ENCODE measurements around the gene CAV3. TPM values are rescaled to one million over a fixed set of nuclear protein-coding genes. Genes with fewer than 3 reads are reported as not detected.

CAV3 gene
- polyA plus RNA-seq, 1 donor (not counting 4 experiments of a cell fraction or from before 2014, with no cell fraction given) = not detected

DNA sequence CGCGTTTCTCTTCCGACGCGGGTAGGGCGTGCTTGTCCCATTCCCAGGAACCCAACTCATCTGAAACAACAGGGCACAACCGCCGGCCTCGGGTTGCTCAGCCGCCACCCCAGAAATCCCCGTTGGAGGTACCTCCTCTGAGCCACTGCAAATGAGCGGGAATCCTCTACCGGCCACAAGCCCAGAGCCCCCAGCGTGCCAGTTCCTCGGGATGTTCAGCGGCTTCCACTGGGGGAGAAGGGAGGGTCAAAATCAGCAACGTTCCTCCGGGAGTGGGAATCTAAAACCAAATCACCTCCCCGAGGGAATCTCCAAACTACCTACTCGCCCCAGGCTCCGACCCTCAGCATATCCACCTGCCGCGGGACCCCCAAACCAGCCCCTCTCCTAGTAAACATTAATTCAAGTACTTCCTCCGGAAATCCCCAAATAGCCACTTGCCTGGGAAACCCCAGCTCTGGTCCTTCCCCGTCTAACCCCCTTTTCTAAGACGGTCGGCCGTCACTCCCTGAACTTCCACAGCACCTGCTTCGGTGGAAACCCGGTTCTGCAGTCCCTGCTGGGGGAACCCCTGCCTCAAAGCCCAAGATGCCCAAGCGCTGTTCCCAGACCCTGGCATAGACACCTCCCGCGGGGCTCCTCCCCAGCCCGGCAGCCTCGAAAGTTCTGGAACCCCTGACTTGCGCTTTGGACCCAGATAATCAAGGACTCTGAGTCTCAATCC, 34.9 kb downstream of the CAV3 start:
- Histone ChIP-seq H3K4me2 (ENCODE audit: control insufficient read depth, extremely low read depth, insufficient read depth, low read depth, low read length) (peak overlapping the region; percentile 77), H3K79me2 (ENCODE audit: control insufficient read depth, insufficient read depth, low read length) (no peaks in the 10 kb centered on the region), H3K9me3 (ENCODE audit: control insufficient read depth, low read depth, low read length) (no peaks in the 10 kb centered on the region), H3K4me3 (ENCODE audit: control insufficient read depth in 2 of 3, extremely low read depth in 1 of 3, insufficient read depth in 2 of 3, low read depth in 1 of 3, low read length in 3 of 3) (peak overlapping the region in 2 of 3 experiments; percentile 52 to 54), H3K9ac (ENCODE audit: control insufficient read depth, extremely low read depth, insufficient read depth, low read length) (no peak overlapping the region), H2AFZ (ENCODE audit: control insufficient read depth, low read length) (peak overlapping the region; percentile 38), H4K20me1 (ENCODE audit: control insufficient read depth, extremely low read depth, insufficient read depth, low read length) (no peaks in the 10 kb centered on the region), H3K27ac (ENCODE audit: control insufficient read depth, insufficient read depth, low read length) (no peak overlapping the region), H3K36me3 (ENCODE audit: control insufficient read depth in 2 of 2, extremely low read depth in 1 of 2, insufficient read depth in 2 of 2, low read length in 2 of 2) (no peaks in the 10 kb centered on the region), H3K9me1 (ENCODE audit: control insufficient read depth, extremely low read depth, insufficient read depth, low read length) (no peaks in the 10 kb centered on the region), H3K27me3 (ENCODE audit: control insufficient read depth, extremely low read depth, insufficient read depth, low read length) (peaks cover 24% of the 10 kb centered on the region), H3K4me1 (ENCODE audit: control insufficient read depth, extremely low read depth, insufficient read depth, low read length) (peaks cover 12% of the 10 kb centered on the region)
- TF ChIP-seq CTCF (optimal IDR thresholded peaks at IDR 0.05 in 1 of 3, IDR thresholded peaks at IDR 0.05 in 1 of 3, conservative IDR thresholded peaks at IDR 0.05 in 1 of 3; ENCODE audit: extremely low read depth in 1 of 3, insufficient read depth in 2 of 3, low read length in 3 of 3) = no peak
- TF ChIP-seq EZH2 (IDR thresholded peaks at IDR 0.05; ENCODE audit: low read length) = peak; percentile 49
- no peak for FAIRE-seq
- dilution Hi-C loops (cut with MboI; ENCODE audit: extremely low pct_ligation_motif_present, low sequenced_read_pairs) = no loop called here
- no peak for DNase-seq (ENCODE audit: low read depth, low spot score)

DNA sequence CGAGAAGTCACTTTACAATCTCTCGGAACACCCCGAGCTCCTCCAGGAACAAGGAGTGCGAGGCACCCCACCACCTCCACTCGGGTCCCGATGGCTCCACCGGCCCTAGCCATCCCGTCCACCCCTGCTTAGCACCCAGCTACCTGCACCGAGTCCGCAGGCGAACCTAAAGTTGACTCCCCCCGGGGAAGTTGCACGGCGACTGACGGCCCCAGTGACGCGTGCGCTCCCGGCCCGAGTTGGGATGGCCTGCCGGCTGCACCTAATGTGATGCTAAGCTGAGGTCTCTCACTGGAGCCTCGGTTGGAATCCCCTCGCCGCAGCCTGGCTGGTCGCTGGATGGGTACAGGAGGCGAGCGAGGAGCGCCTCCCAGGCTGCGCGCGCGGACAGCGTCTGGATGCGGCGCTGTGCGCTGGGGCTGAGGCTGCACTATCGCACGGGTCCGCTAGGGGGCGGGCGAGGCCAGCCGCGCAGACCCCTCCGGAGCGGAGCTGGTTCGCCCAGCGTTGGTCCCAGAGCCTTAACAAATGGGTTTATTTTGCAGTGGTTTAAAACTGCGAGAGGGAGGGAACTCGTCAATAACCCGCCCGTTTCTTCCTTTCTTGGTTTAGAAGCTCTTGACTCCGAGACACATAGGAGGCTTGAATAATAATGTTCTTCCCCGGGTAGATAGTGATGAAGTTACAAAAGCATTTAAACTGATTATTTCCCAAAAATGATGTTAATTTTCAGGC, 35.7 kb downstream of the CAV3 start, which contains the start of gene OXTR:
Gene OXTR (minus strand): TSS at position 526 of the 735 bp plus-strand sequence. CDS start 1,426 bp downstream, outside the sequence.
- Histone ChIP-seq H3K27me3 (ENCODE audit: control insufficient read depth, extremely low read depth, insufficient read depth, low read length) (peaks cover 24% of the 10 kb centered on the region), H3K27ac (ENCODE audit: control insufficient read depth, insufficient read depth, low read length) (no peak within 1 kb of the TSS), H3K9me3 (ENCODE audit: control insufficient read depth, low read depth, low read length) (no peaks in the 10 kb centered on the region), H3K36me3 (ENCODE audit: control insufficient read depth in 2 of 2, extremely low read depth in 1 of 2, insufficient read depth in 2 of 2, low read length in 2 of 2) (no peaks in the 10 kb centered on the region), H3K4me1 (ENCODE audit: control insufficient read depth, extremely low read depth, insufficient read depth, low read length) (peaks cover 12% of the 10 kb centered on the region), H3K4me2 (ENCODE audit: control insufficient read depth, extremely low read depth, insufficient read depth, low read depth, low read length) (peak within 1 kb of the TSS; percentile 77), H3K9ac (ENCODE audit: control insufficient read depth, extremely low read depth, insufficient read depth, low read length) (no peak within 1 kb of the TSS), H3K4me3 (ENCODE audit: control insufficient read depth in 2 of 3, extremely low read depth in 1 of 3, insufficient read depth in 2 of 3, low read depth in 1 of 3, low read length in 3 of 3) (peak within 1 kb of the TSS; percentile 19 to 54 (median 52)), H3K9me1 (ENCODE audit: control insufficient read depth, extremely low read depth, insufficient read depth, low read length) (no peaks in the 10 kb centered on the region), H4K20me1 (ENCODE audit: control insufficient read depth, extremely low read depth, insufficient read depth, low read length) (no peaks in the 10 kb centered on the region), H2AFZ (ENCODE audit: control insufficient read depth, low read length) (peak within 1 kb of the TSS; percentile 71), H3K79me2 (ENCODE audit: control insufficient read depth, insufficient read depth, low read length) (no peaks in the 10 kb centered on the region)
- FAIRE-seq (peak; percentile 36), DNase-seq (ENCODE audit: low read depth, low spot score) (peak; percentile 4)
- TF ChIP-seq CTCF (optimal IDR thresholded peaks at IDR 0.05 in 1 of 3, IDR thresholded peaks at IDR 0.05 in 1 of 3, conservative IDR thresholded peaks at IDR 0.05 in 1 of 3; ENCODE audit: extremely low read depth in 1 of 3, insufficient read depth in 2 of 3, low read length in 3 of 3) (peak; percentile 97 to 100 (median 99)), EZH2 (IDR thresholded peaks at IDR 0.05; ENCODE audit: low read length) (no peak)
- dilution Hi-C loops (cut with MboI; ENCODE audit: extremely low pct_ligation_motif_present, low sequenced_read_pairs) = no loop called here
